Placental epithelial cell (primary cell): ENCODE measurements around the gene DGCR8. TPM values are rescaled to one million over a fixed set of nuclear protein-coding genes. Genes with fewer than 3 reads are reported as not detected.

Source experiments
- small RNA-seq: library from RNA; depleted of rRNA; stranded (forward); fragments of <200 nt; gene quantifications from one replicate; pipeline ENCODE3, GENCODE V24; 2012
- total RNA-seq: library from RNA; depleted of rRNA; stranded (reverse); fragments of >200 nt; gene quantifications from 2 replicates; pipeline ENCODE4 v1.2.3, GENCODE V29; 2012

DGCR8 gene
- total RNA-seq: 28.0 and 44.8 TPM in 2 replicates

DNA sequence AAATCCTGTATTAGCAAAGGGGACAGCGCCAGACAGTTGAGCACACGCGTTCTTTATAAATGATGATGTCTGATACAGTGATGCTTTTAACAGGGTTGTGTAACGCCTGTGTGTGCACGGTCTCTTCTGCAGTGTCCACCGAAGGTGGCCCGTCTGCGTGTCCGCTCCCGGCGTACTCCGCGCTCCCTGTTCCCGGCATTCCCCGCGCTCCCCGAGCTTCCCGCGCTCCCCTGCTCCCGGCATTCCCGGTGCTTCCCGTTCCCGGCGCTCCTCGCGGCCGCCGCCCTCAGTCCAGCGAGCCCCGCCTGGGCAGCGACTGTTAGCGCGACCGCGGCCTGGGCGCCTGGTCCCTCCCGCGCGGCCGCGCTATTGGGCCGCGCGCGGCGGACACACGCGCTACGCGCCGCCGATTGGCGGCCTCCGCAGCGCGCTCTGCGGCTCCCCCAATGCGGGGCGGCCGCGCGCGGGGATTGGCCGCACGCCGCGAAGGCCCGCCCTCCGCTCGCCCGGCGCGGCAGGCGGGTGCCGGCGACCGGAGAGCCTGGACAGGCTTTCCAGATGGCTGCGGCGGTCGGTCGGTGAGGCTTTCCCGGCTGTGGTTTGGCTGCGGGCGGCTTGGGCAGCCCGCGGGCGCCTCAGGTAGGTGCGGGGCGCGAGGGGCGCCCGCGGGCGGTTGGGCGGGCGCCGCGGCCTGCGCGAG, at the start of gene DGCR8:
Gene DGCR8 (plus strand): TSS at position 497 of the 700 bp plus-strand sequence. CDS start 5,723 bp downstream, outside the sequence.

DNA sequence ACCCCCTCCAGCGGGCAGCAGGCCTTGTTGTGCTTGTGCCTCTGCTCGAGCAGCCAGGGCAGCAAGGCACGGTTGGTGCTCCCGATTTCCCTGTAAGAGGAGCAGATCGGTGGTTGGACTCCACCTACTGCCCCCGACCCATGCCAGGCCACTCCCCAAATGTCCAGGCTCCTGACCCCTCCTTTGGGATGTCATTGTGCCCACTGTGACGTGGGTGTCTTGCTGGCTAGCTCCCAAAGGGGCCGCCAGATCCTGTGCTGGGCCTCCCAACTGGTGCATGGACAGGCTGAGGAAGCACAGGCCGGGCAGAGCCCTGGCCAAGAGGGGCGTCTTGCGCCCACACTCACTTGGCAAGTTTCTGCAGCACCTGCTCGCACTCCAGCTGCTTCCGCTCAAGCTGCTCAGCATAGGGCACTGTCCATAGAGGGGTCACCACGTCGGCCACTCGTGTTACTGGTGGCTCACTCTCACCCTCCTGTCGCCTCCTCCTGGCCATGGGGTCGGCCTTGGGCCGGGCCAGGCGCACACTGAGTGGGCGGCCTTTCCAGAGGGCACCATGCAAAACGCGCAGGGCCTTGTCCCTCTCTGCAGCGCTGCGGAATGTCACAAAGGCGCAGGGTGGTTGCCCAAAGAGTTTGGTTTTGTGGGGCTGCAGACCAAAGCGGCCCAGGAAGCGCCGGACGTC, 35.8 kb downstream of the DGCR8 start, which contains the start of gene RANBP1:
Gene RANBP1 (plus strand): TSS at position 414 of the 685 bp plus-strand sequence. CDS start 81 bp downstream, at position 495.

DNA sequence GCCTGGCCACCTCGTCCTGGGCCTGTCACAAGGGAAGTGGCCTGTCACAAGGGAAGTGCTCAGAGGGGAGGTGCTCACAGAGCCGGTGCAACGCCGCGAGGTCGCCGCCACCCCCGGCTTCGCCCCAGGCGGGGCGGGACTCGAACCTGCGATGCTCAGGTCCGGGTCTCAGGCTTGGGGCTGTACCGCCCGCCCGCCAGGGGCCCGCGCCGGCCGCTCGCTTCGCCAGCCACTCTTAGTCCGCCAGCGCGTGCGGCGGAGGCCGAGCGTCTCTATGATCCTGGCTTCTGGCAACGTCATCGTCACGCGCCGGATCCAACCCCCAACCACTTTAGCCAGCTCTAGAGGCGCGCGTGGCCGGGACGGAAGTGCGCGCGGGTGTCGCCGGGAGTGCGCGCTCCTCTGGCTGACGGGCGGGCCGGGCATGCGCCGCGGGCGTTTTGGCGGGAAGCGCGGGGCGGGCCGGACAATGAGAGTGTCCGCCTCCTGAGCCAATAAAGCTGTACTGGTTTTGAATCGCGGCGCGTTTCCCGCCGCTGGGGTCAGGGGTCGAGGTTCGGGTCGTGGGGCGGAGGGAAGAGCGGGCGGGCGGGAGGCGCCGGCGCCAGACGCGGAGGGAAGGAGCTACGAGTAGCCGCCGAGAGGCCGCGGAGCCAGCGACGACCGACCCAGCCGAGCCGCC, 37.1 kb downstream of the DGCR8 start, which contains the start of gene TRMT2A:
Gene TRMT2A (minus strand): TSS at position 276 of the 682 bp plus-strand sequence. CDS start 320 bp downstream, outside the sequence.

DNA sequence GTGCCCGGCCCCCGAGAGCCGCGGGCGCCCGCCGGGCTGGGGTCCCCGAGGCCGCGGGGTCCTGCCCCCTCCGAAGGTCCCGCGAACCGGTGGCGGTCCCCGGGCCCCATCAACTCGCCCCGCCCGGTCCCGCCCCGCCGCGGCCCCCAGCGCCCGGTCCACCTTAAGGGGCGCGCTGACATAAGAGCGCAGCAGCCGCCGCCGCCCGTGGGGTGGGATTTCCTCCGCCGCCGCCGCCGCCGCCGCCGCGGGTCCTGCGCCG, 51.5 kb downstream of the DGCR8 start, which contains the start of gene ZDHHC8:
Gene ZDHHC8 (plus strand): TSS at position 208 of the 262 bp plus-strand sequence. CDS start 144 bp downstream, outside the sequence.

DNA sequence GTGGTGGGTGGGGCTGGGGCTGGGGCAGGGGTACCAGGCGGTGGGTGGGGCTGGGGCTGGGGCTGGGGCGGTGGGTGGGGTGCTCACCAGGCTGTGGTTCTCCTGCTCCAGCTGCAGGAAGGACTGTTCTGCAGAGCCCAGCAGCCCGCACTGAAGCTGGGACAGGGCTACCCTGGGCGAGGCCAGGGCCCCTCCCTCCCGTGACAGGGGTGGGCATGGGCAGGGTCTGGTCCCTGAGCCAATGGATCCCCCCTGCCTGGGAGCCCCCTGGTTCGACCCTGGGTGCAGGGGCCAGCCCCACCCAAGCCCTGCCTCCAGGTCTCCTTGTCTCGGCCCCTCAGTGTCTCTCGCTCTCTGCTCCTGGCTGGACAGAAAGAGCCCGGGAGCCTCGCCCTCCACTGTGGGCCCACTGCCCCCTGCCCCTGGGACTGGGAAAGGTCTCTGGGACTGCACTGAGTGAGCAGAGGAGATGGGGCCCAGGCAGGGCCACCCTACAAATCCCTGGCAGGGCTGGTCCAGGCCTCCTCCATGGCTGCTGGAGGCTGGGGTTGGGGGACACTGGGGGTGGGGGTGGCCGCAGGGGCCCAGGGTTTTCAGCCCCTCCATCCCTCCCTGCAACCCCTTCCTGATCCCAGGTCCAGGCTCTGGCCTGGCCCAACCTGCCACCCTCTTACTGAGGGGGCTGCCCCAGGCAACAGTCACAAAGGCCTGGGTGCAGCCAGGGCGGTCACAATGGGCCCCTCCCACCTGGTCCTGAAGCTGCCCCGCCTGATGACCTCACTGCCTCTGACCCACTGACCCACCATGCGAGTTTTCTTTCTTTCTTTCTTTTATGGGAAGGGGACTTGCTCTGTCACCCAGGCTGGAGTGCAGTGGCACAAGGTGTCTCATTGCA, 70.6 kb downstream of the DGCR8 start, which contains the start of gene CCDC188:
Gene CCDC188 (minus strand): TSS at position 675 of the 895 bp plus-strand sequence. CDS start 69 bp downstream, at position 606.

Small RNA genes within 50 kb of the gene (small RNA-seq; reads per million reads assigned to genes)
- gene MIR185 (94.3 reads per million, percentile 98 among the genes with 10 or more reads in this experiment), gene MIR6816 (not detected), gene RF00017 (not detected), gene RF00599 (not detected)

Other genes starting within 250 kb of the DGCR8 start
- gene GNB1L, start 225.4 kb upstream of the DGCR8 start, total RNA-seq: 4.7 and 11.2 TPM in 2 replicates
- gene RTL10, start 225.4 kb upstream of the DGCR8 start, total RNA-seq: 16.1 and 37.7 TPM in 2 replicates
- 192 and 306 TPM in 2 replicates for gene COMT, start 138.5 kb upstream of the DGCR8 start, total RNA-seq
- gene TXNRD2, start 138.4 kb upstream of the DGCR8 start, total RNA-seq: 21.6 and 30.7 TPM in 2 replicates
- 5.9 and 13.6 TPM in 2 replicates for gene ARVCF, start 63.4 kb upstream of the DGCR8 start, total RNA-seq
- 19.6 and 45.2 TPM in 2 replicates for gene TANGO2, start 59.1 kb upstream of the DGCR8 start, total RNA-seq
- 92.3 and 142 TPM in 2 replicates for gene RANBP1, start 35.9 kb downstream of the DGCR8 start, total RNA-seq
- gene TRMT2A, start 37.0 kb downstream of the DGCR8 start, total RNA-seq: 52.6 and 56.0 TPM in 2 replicates
- gene ZDHHC8, start 51.6 kb downstream of the DGCR8 start, total RNA-seq: 8.9 and 12.6 TPM in 2 replicates
- gene CCDC188, start 70.8 kb downstream of the DGCR8 start, total RNA-seq: not detected in 2 replicates
- 2.0 and 4.8 TPM in 2 replicates for gene RTN4R, start 188.1 kb downstream of the DGCR8 start, total RNA-seq
- 67.5 and 73.3 TPM in 2 replicates for gene DGCR6L, start 239.8 kb downstream of the DGCR8 start, total RNA-seq